Activated T-helper 17 cell treated with anti-CD3 and anti-CD28 coated beads, Interleukin-2, amount 50 U/mL, for 72 hours (primary cell): ENCODE data around the gene IREB2. TPM values are rescaled to one million over a fixed set of nuclear protein-coding genes. Genes with fewer than 3 reads are reported as not detected.

Experiments
- ATAC-seq: fragments of 150-1000 bp; cut with Tn5 transposase; replicated peaks from 2 replicates; pipeline ENCODE4 v1.10.0; 2021; ENCODE audit warnings: mild to moderate bottlenecking, moderate library complexity
- H3K27ac Mint-ChIP-seq: one replicate; pipeline ENCODE4 v1.8.0; 2022; ENCODE audit warnings: mixed read lengths
- H3K27me3 Mint-ChIP-seq: one replicate; pipeline ENCODE4 v1.8.0; 2022; ENCODE audit warnings: mixed read lengths
- H3K36me3 Mint-ChIP-seq: one replicate; pipeline ENCODE4 v1.8.0; 2022; ENCODE audit warnings: low read depth, mild to moderate bottlenecking, mixed read lengths
- H3K4me1 Mint-ChIP-seq: one replicate; pipeline ENCODE4 v1.8.0; 2022; ENCODE audit warnings: mixed read lengths
- H3K4me3 Mint-ChIP-seq: one replicate; pipeline ENCODE4 v1.8.0; 2022; ENCODE audit warnings: mild to moderate bottlenecking, mixed read lengths
- H3K9me3 Mint-ChIP-seq: one replicate; pipeline ENCODE4 v1.8.0; 2022; ENCODE audit warnings: mixed read lengths
- total RNA-seq, 2 donors: library from RNA; stranded (reverse); gene quantifications; one replicate each; pipeline ENCODE4 v1.2.3, GENCODE V29; 2022

The IREB2 gene
- total RNA-seq, 2 donors from 2014 or later, result 63.6 to 84.0 TPM

GRCh38 chr15:78454992-78455391 is 17.0 kb downstream of the IREB2 start:
- no peak overlapping the region for H3K27ac Mint-ChIP-seq

GRCh38 chr15:78455749-78456148 is 17.7 kb downstream of the IREB2 start:
- H3K27ac Mint-ChIP-seq, result no peak overlapping the region
- no peak for ATAC-seq
- peaks cover 49% of the 10 kb centered on the region for H3K4me1 Mint-ChIP-seq
- no peaks in the 10 kb centered on the region for H3K9me3 Mint-ChIP-seq
- no peaks in the 10 kb centered on the region for H3K27me3 Mint-ChIP-seq
- no peak overlapping the region for H3K4me3 Mint-ChIP-seq
- H3K36me3 Mint-ChIP-seq, result peaks cover 38% of the 10 kb centered on the region

More at GRCh38 chr15:78454992-78455391, 17.0 kb downstream of the IREB2 start:
- Mint-ChIP-seq H3K36me3 (peaks cover 37% of the 10 kb centered on the region), H3K4me1 (peaks cover 54% of the 10 kb centered on the region), H3K27me3 (no peaks in the 10 kb centered on the region), H3K9me3 (no peaks in the 10 kb centered on the region), H3K4me3 (no peak overlapping the region)
- ATAC-seq, result no peak

- Mint-ChIP-seq H3K27ac (peak overlapping the region; percentile 74), H3K9me3 (no peaks in the 10 kb centered on the region)
Observed at GRCh38 chr15:78456426-78456825, 18.4 kb downstream of the IREB2 start.

GRCh38 chr15:78457101-78457500 is 19.1 kb downstream of the IREB2 start:
- Mint-ChIP-seq H3K27me3 (no peaks in the 10 kb centered on the region), H3K27ac (peak overlapping the region; percentile 74), H3K9me3 (no peaks in the 10 kb centered on the region), H3K4me3 (no peak overlapping the region), H3K4me1 (peaks cover 55% of the 10 kb centered on the region), H3K36me3 (peaks cover 43% of the 10 kb centered on the region)
- no peak for ATAC-seq

More at GRCh38 chr15:78456426-78456825, 18.4 kb downstream of the IREB2 start:
- no peak for ATAC-seq
- Mint-ChIP-seq H3K4me1 (peaks cover 56% of the 10 kb centered on the region), H3K27me3 (no peaks in the 10 kb centered on the region), H3K4me3 (no peak overlapping the region), H3K36me3 (peaks cover 43% of the 10 kb centered on the region)

GRCh38 chr15:78460737-78461136 is 22.7 kb downstream of the IREB2 start:
- H3K27ac Mint-ChIP-seq, result peak overlapping the region; percentile 40
- no peak overlapping the region for H3K4me3 Mint-ChIP-seq
- ATAC-seq, result no peak
- peaks cover 31% of the 10 kb centered on the region for H3K4me1 Mint-ChIP-seq
- H3K27me3 Mint-ChIP-seq, result no peaks in the 10 kb centered on the region
- H3K9me3 Mint-ChIP-seq, result no peaks in the 10 kb centered on the region
- H3K36me3 Mint-ChIP-seq, result peaks cover 65% of the 10 kb centered on the region

GRCh38 chr15:78461171-78461888 is 23.3 kb downstream of the IREB2 start:
- Mint-ChIP-seq H3K4me3 (no peak overlapping the region), H3K9me3 (no peaks in the 10 kb centered on the region), H3K4me1 (peaks cover 28% of the 10 kb centered on the region), H3K27ac (peak overlapping the region; percentile 52), H3K36me3 (peaks cover 70% of the 10 kb centered on the region), H3K27me3 (no peaks in the 10 kb centered on the region)
- ATAC-seq, result no peak

GRCh38 chr15:78469031-78469430 is 31.0 kb downstream of the IREB2 start:
- H3K36me3 Mint-ChIP-seq, result peaks cover 97% of the 10 kb centered on the region
- H3K4me3 Mint-ChIP-seq, result no peak overlapping the region
- ATAC-seq, result no peak
- no peaks in the 10 kb centered on the region for H3K27me3 Mint-ChIP-seq
- no peaks in the 10 kb centered on the region for H3K9me3 Mint-ChIP-seq
- peaks cover under 1% of the 10 kb centered on the region for H3K4me1 Mint-ChIP-seq
- no peak overlapping the region for H3K27ac Mint-ChIP-seq

- Mint-ChIP-seq H3K36me3 (peaks cover 96% of the 10 kb centered on the region), H3K4me1 (no peaks in the 10 kb centered on the region), H3K4me3 (no peak overlapping the region), H3K27me3 (no peaks in the 10 kb centered on the region), H3K27ac (no peak overlapping the region), H3K9me3 (no peaks in the 10 kb centered on the region)
- ATAC-seq, result no peak
Observed at GRCh38 chr15:78477295-78477694, 39.3 kb downstream of the IREB2 start.

- Mint-ChIP-seq H3K36me3 (peaks cover 96% of the 10 kb centered on the region), H3K27me3 (no peaks in the 10 kb centered on the region), H3K27ac (no peak overlapping the region), H3K4me3 (no peak overlapping the region), H3K4me1 (no peaks in the 10 kb centered on the region), H3K9me3 (no peaks in the 10 kb centered on the region)
- no peak for ATAC-seq
Observed at GRCh38 chr15:78479650-78480049, 41.6 kb downstream of the IREB2 start.

GRCh38 chr15:78481917-78482316 is 43.9 kb downstream of the IREB2 start:
- Mint-ChIP-seq H3K4me3 (no peak overlapping the region), H3K27me3 (no peaks in the 10 kb centered on the region), H3K4me1 (peaks cover 5% of the 10 kb centered on the region), H3K27ac (no peak overlapping the region), H3K9me3 (no peaks in the 10 kb centered on the region), H3K36me3 (peaks cover 96% of the 10 kb centered on the region)
- no peak for ATAC-seq

- no peaks in the 10 kb centered on the region for H3K9me3 Mint-ChIP-seq
- H3K27ac Mint-ChIP-seq, result no peak overlapping the region
- peaks cover 99% of the 10 kb centered on the region for H3K36me3 Mint-ChIP-seq
- ATAC-seq, result no peak
- no peak overlapping the region for H3K4me3 Mint-ChIP-seq
- no peaks in the 10 kb centered on the region for H3K4me1 Mint-ChIP-seq
- H3K27me3 Mint-ChIP-seq, result no peaks in the 10 kb centered on the region
Observed at GRCh38 chr15:78492872-78493271, 54.9 kb downstream of the IREB2 start.

GRCh38 chr15:78501857-78502256 is 63.8 kb downstream of the IREB2 start:
- no peak for ATAC-seq
- H3K9me3 Mint-ChIP-seq, result no peaks in the 10 kb centered on the region
- peaks cover 42% of the 10 kb centered on the region for H3K36me3 Mint-ChIP-seq
- peaks cover 5% of the 10 kb centered on the region for H3K4me1 Mint-ChIP-seq
- H3K27ac Mint-ChIP-seq, result no peak overlapping the region
- no peak overlapping the region for H3K4me3 Mint-ChIP-seq
- H3K27me3 Mint-ChIP-seq, result no peaks in the 10 kb centered on the region

- Mint-ChIP-seq H3K27me3 (no peaks in the 10 kb centered on the region), H3K27ac (no peak overlapping the region), H3K4me1 (peaks cover 5% of the 10 kb centered on the region), H3K9me3 (no peaks in the 10 kb centered on the region), H3K4me3 (no peak overlapping the region), H3K36me3 (peaks cover 35% of the 10 kb centered on the region)
- no peak for ATAC-seq
Observed at GRCh38 chr15:78502641-78503040, 64.6 kb downstream of the IREB2 start.

GRCh38 chr15:78506971-78507830 is 69.2 kb downstream of the IREB2 start, which contains the start of gene HYKK:
HYKK (plus strand) TSS chr15:78507577; CDS start chr15:78513089, 5,512 bp downstream.
- Mint-ChIP-seq H3K36me3 (no peaks in the 10 kb centered on the region), H3K27me3 (no peaks in the 10 kb centered on the region), H3K9me3 (no peaks in the 10 kb centered on the region), H3K4me3 (peak within 1 kb of the TSS; percentile 95), H3K4me1 (peaks cover 16% of the 10 kb centered on the region), H3K27ac (peak within 1 kb of the TSS; percentile 84)
- peak; percentile 96 for ATAC-seq

- peak overlapping the region; percentile 84 for H3K27ac Mint-ChIP-seq
- H3K4me3 Mint-ChIP-seq, result peak overlapping the region; percentile 95
- H3K36me3 Mint-ChIP-seq, result no peaks in the 10 kb centered on the region
- ATAC-seq, result peak; percentile 34
- H3K27me3 Mint-ChIP-seq, result no peaks in the 10 kb centered on the region
- H3K9me3 Mint-ChIP-seq, result no peaks in the 10 kb centered on the region
- H3K4me1 Mint-ChIP-seq, result peaks cover 16% of the 10 kb centered on the region
Observed at GRCh38 chr15:78507831-78508160, 69.8 kb downstream of the IREB2 start.
